Endothelial cell of umbilical vein (primary cell): ENCODE measurements around the gene ALKBH7.

Source experiments
- EZH2 ChIP-seq: IDR thresholded peaks from 2 replicates; pipeline ENCODE4 v1.6.1; 2012; ENCODE audit warnings: borderline replicate concordance, low read depth, mild to moderate bottlenecking, moderate library complexity, low read length, inconsistent platforms; ENCODE audit not compliant: severe bottlenecking
- JUN ChIP-seq: IDR thresholded peaks from 2 replicates; pipeline ENCODE4 v1.6.1; 2011; ENCODE audit warnings: borderline replicate concordance, low read depth; ENCODE audit not compliant: insufficient read length, insufficient read depth
- POLR2A ChIP-seq: IDR thresholded peaks from 2 replicates; pipeline ENCODE4 v1.6.1; 2012; ENCODE audit warnings: low read depth, mild to moderate bottlenecking, control low read depth, low read length
- POLR2AphosphoS5 ChIP-seq: IDR thresholded peaks from 2 replicates; pipeline ENCODE4 v1.6.1; 2012; ENCODE audit warnings: low read depth, mild to moderate bottlenecking, control low read depth, low read length, moderate library complexity; ENCODE audit not compliant: insufficient read depth
- TF ChIP-seq, protein P1 (sequence below), 2 donors: IDR thresholded peaks; 1 replicate in 1 of 2; 2 replicates in 1 of 2; pipeline ENCODE4 v1.5.1; 2011; ENCODE audit warnings: low read length in 2 of 2, mild to moderate bottlenecking in 2 of 2, moderate library complexity in 2 of 2, control low read depth in 1 of 2, inconsistent platforms in 1 of 2, low read depth in 1 of 2; ENCODE audit not compliant: insufficient read depth in 1 of 2; ENCODE audit errors: extremely low read depth in 1 of 2

DNA sequence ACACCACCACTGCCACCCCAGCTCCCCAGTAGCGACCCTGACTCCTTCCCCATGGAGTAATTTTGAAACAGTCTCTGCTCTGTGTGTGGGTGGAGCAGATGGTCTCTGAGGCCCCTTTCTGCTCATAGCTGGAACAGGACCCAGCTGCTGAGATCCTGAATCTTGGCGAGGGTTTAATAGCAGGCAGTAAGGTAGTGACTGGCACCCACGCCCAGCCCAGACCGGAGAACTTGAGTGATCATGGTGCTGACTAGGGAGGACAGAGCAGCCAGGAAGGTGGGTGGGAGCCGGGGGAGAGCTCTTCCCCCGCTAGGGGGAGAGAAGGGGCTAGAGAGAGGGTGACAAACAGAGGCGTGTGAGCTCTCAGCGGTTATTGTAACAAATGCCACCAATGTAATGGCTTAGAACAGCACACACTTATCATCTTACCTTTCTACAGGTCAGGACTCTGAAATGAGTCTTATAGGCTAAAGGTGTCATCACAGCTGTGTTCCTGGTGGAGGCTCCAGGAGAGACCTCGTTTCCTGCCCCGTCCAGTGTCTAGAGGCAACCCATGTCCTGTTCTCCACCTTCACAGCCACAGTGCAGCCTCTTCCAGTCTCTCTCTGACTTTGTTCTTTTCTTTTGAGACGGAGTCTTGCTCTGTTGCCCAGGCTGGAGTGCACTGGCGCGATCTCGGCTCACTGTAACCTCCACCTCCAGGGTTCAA, 31.9 kb upstream of the ALKBH7 start:
- TF ChIP-seq POLR2A (no peak), POLR2AphosphoS5 (no peak), EZH2 (no peak), JUN (no peak)
- TF ChIP-seq, protein P1, sequence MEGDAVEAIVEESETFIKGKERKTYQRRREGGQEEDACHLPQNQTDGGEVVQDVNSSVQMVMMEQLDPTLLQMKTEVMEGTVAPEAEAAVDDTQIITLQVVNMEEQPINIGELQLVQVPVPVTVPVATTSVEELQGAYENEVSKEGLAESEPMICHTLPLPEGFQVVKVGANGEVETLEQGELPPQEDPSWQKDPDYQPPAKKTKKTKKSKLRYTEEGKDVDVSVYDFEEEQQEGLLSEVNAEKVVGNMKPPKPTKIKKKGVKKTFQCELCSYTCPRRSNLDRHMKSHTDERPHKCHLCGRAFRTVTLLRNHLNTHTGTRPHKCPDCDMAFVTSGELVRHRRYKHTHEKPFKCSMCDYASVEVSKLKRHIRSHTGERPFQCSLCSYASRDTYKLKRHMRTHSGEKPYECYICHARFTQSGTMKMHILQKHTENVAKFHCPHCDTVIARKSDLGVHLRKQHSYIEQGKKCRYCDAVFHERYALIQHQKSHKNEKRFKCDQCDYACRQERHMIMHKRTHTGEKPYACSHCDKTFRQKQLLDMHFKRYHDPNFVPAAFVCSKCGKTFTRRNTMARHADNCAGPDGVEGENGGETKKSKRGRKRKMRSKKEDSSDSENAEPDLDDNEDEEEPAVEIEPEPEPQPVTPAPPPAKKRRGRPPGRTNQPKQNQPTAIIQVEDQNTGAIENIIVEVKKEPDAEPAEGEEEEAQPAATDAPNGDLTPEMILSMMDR (IDR thresholded peaks at IDR 0.05; ENCODE audit: extremely low read depth in 1 of 2, insufficient read depth in 1 of 2, low read depth in 1 of 2, low read length in 2 of 2) = no peak
